Measurements from ENCODE around the gene MTA1. TPM values are rescaled to one million over a fixed set of nuclear protein-coding genes. Genes with fewer than 3 reads are reported as not detected.

The MTA1 gene
- total RNA-seq, 2 experiments from 2014 or later: 107 to 113 TPM

GRCh38 chr14:105492031-105492970 is 72.7 kb downstream of the MTA1 start:
- peaks cover 18% of the 10 kb centered on the region for H3K4me1 Mint-ChIP-seq (ENCODE audit: low read depth)
- DNase-seq: peak in 3 of 14 experiments; percentile 19 to 60 (median 23)
- H3K4me3 Mint-ChIP-seq: peak overlapping the region; percentile 89
- H3K27ac Mint-ChIP-seq: peak overlapping the region; percentile 91
- intact Hi-C loops (cut with DNase I, micrococcal nuclease): loop anchor here (5.0 to 10.0 kb wide), 3 partner anchors 95 to 698 kb away; partner anchors contain the start of genes AKT1 (in 1 of the 2), GPR132 (in 1 of the 2) and TEX22 (in 1 of the 2)
- Histone ChIP-seq H3K27me3 (ENCODE audit: control insufficient read depth in 1 of 2, insufficient read depth in 2 of 2, low read length in 2 of 2) (no peaks in the 10 kb centered on the region), H3K27ac (ENCODE audit: low read depth in 1 of 2, low read length in 2 of 2) (peak overlapping the region; percentile 7 to 95), H3K9me3 (ENCODE audit: control insufficient read depth in 1 of 2, insufficient read depth in 1 of 2, low read length in 2 of 2) (no peaks in the 10 kb centered on the region), H3K4me1 (ENCODE audit: insufficient read depth, low read length) (peaks cover 40% of the 10 kb centered on the region), H3K36me3 (ENCODE audit: insufficient read depth, low read length) (peaks cover 13% of the 10 kb centered on the region), H3K4me3 (ENCODE audit: low read length) (peak overlapping the region; percentile 50)
- ChIA-PET POLR2A (interaction anchor here (1.0 to 3.9 kb wide), 6 partner anchors 13 to 471 kb away, joined by 3 to 154 read pairs (median 4); partner anchors contain the start of genes CDCA4 and TEX22), CTCF (interaction anchor here (0.9 to 6.3 kb wide), 3 partner anchors 11 to 44 kb away, joined by 3 to 155 read pairs (median 4); no protein-coding TSS in a partner anchor)
- ATAC-seq (ENCODE audit: poor library complexity): no peak
- no peak for TF ChIP-seq CTCF (IDR thresholded peaks at IDR 0.05)
- peaks cover 12% of the 10 kb centered on the region for H3K36me3 Mint-ChIP-seq (ENCODE audit: low read depth)
- H3K27me3 Mint-ChIP-seq: no peaks in the 10 kb centered on the region
- H3K9me3 Mint-ChIP-seq: no peaks in the 10 kb centered on the region

- Mint-ChIP-seq H3K27me3 (no peaks in the 10 kb centered on the region), H3K4me1 (ENCODE audit: low read depth) (peaks cover 14% of the 10 kb centered on the region), H3K4me3 (peak overlapping the region; percentile 48), H3K9me3 (no peaks in the 10 kb centered on the region), H3K27ac (peak overlapping the region; percentile 12), H3K36me3 (ENCODE audit: low read depth) (peaks cover 12% of the 10 kb centered on the region)
- no peaks in the 10 kb centered on the region for H3K27me3 ChIP-seq (ENCODE audit: control insufficient read depth in 1 of 2, insufficient read depth in 2 of 2, low read length in 2 of 2)
- intact Hi-C loops (cut with DNase I, micrococcal nuclease): loop anchor here (5.0 to 10.0 kb wide), 3 partner anchors 96 to 698 kb away; partner anchors contain the start of genes AKT1 (in 1 of the 2), GPR132 (in 1 of the 2) and TEX22 (in 1 of the 2)
- peak in 2 of 14 experiments; percentile 20 to 52 for DNase-seq
- ChIA-PET CTCF (interaction anchor here (0.9 to 6.3 kb wide), 3 partner anchors 12 to 44 kb away, joined by 3 to 155 read pairs (median 4); no protein-coding TSS in a partner anchor), POLR2A (interaction anchor here (1.1 to 1.2 kb wide), 2 partner anchors 13 to 19 kb away, joined by 3 to 4 read pairs; no protein-coding TSS in a partner anchor)
- TF ChIP-seq CTCF (IDR thresholded peaks at IDR 0.05): no peak
- H3K36me3 ChIP-seq (ENCODE audit: insufficient read depth, low read length): peaks cover 13% of the 10 kb centered on the region
- no peak overlapping the region for H3K27ac ChIP-seq (ENCODE audit: low read depth in 1 of 2, low read length in 2 of 2)
- H3K4me1 ChIP-seq (ENCODE audit: insufficient read depth, low read length): peaks cover 33% of the 10 kb centered on the region
- no peaks in the 10 kb centered on the region for H3K9me3 ChIP-seq (ENCODE audit: control insufficient read depth in 1 of 2, insufficient read depth in 1 of 2, low read length in 2 of 2)
- H3K4me3 ChIP-seq (ENCODE audit: low read length): no peak overlapping the region
- ATAC-seq (ENCODE audit: poor library complexity): no peak
Measured at GRCh38 chr14:105492971-105493871, 73.6 kb downstream of the MTA1 start.
